Measurements from ENCODE around the gene MUC2.

Gene MUC2

DNA sequence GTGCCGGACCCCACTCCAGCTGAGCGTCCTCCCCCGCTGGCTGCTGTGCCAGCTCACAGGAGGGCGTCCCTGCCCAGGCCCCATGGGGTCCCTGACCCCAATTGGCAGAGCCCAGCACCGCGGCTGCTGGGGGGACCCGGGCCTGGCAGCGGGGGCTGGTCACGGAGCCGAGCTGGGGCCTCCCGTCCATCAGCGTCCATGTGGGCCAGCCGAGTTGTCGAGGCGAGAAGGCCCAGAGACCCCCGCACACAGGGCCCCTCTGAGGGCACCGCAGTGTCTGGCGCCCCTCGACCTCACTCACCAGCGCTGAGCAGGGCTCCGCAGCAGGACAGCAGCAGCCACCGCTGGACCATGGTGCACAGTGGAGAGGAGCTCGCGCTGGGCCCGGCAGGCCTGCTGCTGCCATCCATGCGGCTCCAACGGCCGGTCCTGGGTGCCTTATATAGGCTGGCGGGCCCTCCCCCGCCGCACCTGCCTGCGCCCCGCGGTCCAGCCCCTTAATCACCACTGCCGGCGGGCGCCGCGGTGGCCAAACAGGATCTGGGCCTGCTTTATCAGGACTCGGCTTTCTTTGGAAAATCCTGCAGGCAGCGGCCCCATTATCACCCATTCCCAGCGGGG, 38.3 kb upstream of the MUC2 start, which contains the start of gene MUC6:
Gene MUC6, minus strand, starts transcription at position 416 of the 621 bp plus-strand sequence. Its CDS starts 63 bp downstream, at position 353.
- DNase-seq (ENCODE audit: low read depth in 2 of 2, low spot score in 1 of 2), result no peak

DNA sequence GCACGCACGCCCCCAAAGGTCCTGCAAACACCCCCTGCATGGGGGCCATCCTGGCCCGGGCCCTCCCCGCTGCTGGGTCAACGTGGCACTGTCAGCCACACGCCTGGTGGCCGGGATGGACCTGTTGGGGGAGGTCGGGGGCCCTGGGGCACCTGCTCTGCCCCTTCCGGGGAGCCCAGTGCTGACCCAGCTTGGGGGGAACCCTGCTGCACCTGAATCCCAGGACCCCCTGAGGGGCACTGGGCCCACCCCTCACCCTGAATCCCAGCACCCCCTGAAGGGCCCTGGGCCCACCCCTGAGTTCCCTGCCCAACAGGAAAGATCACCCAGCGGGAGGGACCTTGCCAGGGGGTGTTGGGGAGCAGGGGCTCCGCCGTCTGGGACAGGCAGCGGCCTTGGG, 37.7 kb upstream of the MUC2 start:
- DNase-seq (ENCODE audit: low read depth in 2 of 2, low spot score in 1 of 2), result no peak

DNA sequence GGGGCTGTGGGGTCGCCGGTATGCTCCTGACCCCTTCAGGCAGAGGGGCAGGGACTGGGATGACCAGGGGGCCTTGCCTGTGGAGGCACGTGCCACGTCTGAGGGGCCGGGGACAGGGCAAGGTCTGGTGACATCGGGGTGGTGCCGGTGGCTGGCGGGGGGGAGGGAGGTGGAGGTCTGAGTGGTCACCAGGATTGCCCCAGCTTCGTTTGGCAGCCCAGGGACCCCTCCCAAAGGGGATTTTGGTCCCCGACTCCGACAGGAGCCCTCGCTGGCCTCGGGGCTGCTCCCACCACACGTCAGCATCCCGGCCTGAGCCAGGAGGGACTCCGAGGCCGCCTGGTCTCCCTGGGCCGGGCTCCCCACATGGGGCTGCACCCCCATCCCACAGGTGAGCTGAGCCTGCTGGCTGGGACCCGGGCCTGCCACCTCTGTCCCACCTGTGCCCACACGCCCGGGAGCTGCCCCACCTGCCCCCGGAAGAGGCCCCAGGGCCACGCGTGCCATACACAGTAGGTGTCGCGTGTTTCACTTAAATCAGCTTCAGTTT, 37.1 kb upstream of the MUC2 start:
- no peak for DNase-seq (ENCODE audit: low read depth in 2 of 2, low spot score in 1 of 2)

DNA sequence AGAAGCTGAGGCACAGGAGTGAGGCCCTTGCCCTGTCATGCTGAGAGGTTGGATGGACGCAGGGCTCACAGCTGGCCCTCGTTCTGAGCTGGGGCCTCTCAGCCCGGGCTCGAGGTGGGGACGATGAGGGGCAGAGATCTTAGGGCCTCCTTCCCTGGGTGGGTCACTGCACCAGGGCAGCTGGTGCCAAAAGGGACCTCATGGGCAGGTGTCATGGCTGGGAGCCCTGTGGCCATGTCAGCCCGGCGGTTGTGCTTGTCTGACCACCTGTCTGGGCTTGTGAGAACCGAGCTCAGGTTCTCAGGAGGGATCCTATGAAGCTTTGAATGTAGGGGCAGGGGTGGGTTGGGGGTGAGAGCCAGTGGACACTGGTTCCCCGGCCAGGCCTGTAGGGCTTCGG, 36.3 kb upstream of the MUC2 start:
- DNase-seq (ENCODE audit: low read depth in 2 of 2, low spot score in 1 of 2), result no peak

DNA sequence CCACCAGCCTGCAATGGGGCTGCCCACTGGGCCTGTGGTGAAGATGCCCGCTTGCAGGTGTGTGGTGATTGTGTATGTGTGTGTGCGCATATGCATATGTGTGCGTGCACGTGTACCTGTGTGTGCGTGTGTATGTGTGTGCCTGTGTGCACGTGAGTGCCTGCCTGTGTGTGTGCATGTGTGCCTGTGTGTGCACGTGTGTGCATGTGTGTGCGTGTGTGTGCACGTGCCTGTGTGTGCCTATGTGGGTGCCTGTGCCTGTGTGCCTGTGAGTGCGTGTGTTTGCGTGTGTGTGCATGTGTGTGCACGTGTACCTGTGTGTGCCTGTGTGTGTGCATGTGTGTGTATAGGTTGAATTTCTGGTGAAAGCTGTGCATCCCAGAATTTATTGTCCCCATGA, 35.8 kb upstream of the MUC2 start:
- no peak for DNase-seq (ENCODE audit: low read depth in 2 of 2, low spot score in 1 of 2)

DNA sequence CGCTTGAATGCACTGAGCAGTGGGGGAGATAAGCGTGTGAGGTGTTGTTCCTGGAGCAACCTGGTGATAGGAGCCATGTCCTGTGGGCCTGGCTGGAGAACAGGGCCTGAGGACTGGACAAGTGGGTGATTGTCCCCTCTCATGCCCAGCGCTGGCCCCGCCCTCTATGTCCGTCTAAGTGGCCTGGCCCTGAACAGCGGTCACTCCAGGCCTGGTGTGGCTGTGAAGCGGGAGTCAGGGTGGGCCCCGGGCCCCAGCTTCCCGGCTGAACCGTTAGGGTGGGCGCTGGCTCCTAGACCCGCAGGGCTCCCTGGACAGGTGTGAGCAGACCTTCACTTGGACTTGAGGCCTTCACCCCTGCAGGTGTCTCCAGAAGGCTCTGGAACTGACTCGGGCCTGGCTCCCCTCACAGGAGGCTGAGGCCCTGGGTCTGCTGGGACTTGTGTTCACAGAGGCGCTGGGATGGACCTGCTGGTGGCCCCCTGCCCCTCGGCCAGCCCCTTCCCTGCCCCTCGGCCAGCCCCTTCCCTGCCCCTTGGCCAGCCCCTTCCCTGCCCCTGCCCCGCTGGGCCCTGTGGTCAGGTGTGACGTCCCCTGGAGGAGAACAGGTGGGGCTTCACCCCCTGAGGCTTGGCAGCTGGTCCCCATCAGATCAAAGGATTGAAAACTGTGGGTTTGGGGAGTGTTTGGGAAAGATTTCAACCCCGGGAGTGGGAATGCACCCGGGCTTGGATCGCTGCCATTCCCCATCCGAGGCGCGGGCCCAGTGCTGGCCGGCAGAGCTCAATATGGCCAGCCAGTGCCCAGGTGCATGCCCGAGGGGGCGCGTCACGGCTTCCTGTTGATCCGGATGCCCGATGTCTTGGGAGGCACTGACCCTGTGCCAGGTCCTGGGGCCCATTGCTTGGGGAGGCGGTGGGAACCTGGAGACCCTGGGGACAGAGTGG, 34.9 kb upstream of the MUC2 start:
- no peak for DNase-seq (ENCODE audit: low read depth in 2 of 2, low spot score in 1 of 2)

DNA sequence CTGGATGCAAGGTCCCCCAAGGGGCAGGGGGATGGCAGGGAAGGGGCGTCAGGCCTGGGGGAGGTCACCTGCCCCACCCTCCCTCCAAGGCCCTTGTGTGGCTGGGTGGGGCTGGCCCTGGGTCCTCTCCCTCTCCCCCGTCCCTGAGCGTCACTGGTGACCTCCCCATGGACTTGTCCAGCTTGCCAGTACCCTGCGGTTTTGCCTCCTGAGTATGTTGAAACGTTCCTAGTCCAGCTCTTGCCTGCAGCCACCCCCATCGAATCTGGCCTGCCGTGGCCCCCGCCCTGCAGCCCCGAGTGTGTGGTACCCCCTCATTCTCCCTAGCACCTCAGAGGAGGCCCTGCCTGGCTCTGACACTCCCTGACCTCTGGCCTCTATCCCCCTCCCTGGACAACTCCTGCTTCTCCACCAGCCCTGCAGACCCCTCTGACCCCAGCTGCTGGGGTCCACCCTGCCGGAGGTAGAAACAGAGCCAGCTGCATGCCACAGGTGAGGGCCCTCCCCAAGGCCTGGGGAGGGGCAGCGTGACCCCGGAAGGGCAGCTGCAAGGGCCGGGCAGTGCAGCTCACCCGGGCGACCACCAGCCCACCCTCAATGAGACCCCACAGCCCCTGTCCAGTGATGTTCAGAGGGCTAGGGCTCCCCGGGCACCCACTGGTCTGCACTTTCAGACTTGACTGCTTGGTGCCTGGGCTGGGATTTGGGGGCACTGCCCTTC, 34.1 kb upstream of the MUC2 start:
- no peak for DNase-seq (ENCODE audit: low read depth in 2 of 2, low spot score in 1 of 2)

DNA sequence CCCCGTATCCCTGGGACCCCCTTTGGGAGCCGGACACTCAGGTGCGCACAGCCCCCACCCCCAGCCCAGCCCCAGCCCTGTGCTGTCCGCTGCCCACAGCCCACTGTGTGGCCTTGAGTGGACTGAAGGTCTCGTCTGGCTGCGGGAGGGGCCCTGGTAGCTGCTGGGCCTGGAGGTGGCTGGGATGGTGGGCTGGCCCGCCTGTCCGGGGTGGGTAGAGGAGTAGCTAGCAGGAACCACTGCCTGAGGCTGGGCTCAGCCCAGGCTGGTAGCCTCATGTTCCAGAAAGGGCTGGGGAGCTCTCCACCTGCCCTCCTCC, 33.6 kb upstream of the MUC2 start:
- DNase-seq (ENCODE audit: low read depth in 2 of 2, low spot score in 1 of 2), result no peak

DNA sequence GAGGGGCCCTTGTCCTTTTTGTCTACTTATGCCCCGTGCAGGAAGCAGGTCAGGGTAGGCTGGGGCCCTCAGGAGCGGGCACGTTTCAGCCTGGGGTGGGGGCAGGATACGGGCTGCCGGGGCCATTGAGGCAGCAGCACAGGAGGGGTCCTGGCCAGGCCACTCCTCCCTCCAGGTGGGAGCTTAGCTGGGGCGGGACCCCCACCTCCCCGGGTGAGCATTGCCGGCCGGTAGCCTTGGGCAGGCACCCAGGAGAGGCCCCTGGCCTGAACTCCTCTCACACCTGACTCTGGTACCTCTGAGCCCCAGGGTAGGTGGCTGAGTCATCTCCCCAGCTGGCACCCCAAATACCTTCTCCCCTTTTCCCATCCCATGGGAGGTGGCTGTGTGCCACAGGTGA, 33.2 kb upstream of the MUC2 start:
- no peak for DNase-seq (ENCODE audit: low read depth in 2 of 2, low spot score in 1 of 2)

DNA sequence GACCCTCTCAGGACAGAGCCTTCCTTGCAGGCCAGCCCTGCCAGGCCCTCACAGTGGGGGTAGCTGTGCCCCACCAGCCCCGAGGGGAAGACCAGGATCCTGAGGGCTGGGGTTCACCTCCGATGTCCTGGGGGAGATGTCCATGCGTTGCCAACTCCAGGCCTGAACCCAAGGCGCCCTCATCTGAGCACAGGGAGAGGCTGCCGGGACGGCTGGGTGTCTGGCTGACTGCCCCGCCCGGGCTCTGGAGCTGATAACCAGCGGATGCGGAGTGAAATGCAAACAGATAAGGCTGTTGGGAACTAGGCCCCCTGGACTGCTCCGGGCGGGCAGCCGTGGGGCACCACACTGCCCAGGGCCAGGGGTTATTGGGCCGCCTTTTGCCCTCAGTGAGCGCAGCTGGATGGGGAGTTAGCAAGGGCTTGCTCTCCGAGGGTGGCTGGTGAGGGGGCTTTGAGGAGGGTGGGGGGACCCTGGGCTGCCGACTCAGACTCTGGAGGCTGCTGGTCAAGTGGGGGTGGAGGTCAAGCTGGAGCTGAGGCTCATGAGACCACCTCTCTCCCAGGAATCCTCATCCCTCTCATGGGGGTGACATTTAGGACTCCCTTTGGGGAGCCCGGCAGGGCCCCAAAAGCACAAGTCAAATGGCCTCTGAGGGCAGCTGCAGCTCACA, 32.6 kb upstream of the MUC2 start:
- DNase-seq (ENCODE audit: low read depth in 2 of 2, low spot score in 1 of 2), result no peak

DNA sequence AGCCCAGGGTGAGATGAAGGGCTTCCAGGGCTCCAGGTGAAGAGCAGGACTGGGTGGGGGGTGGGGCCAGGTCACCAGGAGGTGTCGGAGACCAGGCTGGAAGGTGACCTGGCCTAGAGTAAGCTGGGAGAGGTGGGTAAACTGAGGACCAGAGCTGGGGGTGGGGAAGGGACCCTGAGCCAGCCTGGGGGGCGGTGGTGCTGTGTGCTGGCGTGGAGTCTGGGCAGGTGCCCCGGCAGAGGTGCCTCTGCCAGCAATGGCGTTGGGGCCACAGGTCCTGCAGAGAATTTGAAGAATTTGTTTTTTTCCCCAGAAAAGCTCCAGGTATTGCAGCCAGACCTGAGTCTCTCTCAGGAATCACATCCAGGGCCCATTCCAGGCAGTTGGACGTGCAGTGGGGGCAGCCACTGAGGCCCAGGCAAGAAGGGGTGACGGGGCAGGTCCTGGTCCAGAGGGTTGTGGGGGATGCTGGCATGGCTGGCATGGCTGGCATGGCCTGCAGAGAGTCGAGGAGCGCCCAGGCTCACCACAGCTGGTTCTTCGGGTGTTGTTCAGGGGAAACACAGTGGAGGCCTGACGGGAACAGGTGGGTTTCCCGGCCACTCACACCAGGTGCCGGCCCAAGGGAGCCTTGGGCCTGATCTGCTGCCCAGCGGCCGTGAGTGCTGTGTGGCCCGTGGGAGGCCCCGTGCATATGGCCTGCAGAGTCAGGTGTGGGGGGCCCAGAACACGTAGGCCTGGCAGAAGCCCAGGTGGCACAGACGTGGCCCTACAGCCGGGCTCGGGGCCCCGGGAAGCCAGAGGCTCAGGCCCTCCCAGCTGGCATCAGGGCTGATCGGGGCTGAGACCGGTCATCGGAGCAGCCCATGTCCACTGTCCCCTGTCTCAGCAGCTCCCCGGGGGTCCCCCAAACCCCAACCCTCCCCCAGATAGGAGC, 31.8 kb upstream of the MUC2 start:
- no peak for DNase-seq (ENCODE audit: low read depth in 2 of 2, low spot score in 1 of 2)

DNA sequence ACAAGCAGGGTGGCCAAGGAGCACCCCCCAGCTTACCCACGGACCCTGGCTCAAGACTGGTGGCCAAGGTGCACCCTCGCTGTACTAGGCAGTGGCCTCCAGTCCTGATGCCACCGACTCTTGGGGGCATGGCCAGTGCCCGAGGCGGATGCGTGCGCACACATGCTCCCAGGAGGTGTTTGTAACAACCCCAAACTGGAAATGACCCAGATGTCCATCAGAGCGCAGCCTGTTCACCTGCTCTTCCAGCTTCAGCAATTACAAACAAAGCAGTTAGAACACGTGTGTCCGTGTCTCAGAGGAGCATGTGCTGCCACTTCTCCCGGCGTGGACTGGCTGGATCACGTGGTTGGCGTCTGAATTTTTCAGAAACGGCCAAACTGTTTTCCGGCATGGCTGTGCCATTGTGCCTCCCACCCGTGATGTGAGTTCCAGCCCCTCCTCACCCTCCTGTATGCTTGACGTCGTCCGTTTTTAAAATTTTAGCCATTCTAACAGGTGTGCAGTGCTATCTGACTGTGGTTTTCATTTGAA, 31.0 kb upstream of the MUC2 start:
- DNase-seq (ENCODE audit: low read depth in 2 of 2, low spot score in 1 of 2), result no peak

DNA sequence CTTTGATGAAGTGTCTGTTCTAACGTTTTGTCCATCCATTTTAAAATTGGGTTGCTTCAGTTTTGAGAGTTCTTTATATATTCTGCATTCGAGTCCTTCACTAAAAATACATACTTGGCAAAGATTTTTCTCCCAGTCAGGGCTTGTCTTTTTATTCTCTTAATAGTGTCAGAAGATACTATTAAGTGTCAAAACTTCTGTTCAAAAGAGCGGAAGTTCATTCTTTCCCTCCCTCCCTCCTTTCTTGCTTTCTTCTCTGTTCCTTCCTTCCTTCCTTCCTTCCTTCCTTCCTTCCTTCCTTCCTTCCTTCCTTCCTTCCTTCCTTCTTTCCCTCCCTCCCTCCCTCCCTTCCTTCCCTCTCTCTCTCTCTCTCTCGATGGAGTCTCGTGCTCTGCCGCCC, 30.5 kb upstream of the MUC2 start:
- DNase-seq (ENCODE audit: low read depth in 2 of 2, low spot score in 1 of 2), result no peak

DNA sequence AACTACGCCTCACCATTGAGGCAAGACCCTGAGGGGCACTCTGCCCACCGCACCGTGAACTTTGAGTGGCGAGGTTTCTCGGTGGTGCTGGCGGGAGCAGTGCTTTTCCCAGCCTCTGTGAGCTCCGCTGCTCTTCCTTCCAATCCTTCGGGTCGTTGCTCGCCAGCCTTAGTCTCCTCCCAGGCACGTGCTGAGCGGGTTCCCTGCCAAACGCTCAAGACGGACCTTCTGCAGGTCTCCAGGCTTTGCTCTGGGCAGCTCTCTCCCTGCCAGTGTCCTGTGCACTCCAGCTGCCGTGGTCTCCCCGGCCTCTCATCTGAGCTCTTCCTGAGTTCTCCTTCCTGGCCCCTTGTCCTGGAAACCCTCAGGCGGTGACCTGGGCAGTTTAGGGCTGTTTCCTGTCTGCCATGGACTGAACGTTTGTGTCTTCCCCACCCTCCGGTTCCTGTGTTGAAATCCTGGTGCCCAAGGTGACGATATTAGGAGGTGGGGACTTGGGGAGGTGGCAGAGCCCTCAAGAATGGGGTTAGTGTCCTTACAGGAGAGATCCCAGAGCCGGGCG, 27.0 kb upstream of the MUC2 start:
- no peak for DNase-seq (ENCODE audit: low read depth in 2 of 2, low spot score in 1 of 2)

DNA sequence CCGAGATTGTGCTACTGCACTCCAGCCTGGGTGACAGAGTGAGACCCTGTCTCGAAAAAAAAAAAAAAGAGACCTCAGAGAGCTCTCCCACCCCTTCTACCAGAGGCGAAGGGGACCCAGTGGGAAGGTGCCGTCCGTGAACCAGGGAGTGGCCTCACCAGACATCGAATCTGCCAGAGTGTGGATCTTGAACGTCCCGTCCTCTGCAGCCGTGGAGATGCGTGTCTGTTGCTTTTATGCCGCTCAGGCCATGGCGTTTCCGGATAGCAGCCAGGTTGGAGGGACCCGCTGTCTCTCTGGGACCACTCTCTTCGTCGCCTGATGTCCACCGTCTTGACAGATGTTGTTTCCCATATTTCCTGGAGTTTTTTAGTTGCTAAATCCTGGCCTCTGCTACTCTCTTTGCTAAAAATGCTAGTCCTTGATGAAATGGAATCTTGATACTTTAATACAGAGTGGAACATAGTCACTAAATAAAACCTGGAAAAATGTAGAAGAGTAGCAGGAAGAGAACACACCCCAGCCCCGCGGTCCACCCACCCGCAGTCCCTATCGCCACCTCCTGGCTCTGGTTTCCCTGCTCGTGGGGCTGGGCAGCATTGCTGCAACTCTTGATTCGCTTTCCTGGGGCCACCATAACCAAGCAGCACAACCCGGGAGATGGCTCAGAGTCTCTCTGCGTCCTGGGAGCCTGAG, 26.2 kb upstream of the MUC2 start:
- no peak for DNase-seq (ENCODE audit: low read depth in 2 of 2, low spot score in 1 of 2)

DNA sequence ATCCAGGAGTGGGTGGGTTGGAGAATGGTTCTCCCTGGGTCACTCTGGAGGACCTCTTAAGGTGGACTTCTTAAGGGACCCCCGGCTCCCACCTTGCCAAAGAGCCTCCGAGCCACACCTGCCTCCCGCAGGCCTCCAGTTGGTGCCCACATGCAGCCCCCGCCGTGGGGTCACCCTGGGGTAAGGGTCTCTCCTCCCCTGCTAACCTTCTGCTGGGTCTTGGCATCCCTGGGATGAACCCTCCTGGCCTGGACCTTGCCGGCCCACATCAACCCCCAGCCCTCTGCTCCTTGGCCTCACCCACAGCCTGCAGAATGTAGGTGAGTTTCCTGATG, 25.6 kb upstream of the MUC2 start:
- no peak for DNase-seq (ENCODE audit: low read depth in 2 of 2, low spot score in 1 of 2)

DNA sequence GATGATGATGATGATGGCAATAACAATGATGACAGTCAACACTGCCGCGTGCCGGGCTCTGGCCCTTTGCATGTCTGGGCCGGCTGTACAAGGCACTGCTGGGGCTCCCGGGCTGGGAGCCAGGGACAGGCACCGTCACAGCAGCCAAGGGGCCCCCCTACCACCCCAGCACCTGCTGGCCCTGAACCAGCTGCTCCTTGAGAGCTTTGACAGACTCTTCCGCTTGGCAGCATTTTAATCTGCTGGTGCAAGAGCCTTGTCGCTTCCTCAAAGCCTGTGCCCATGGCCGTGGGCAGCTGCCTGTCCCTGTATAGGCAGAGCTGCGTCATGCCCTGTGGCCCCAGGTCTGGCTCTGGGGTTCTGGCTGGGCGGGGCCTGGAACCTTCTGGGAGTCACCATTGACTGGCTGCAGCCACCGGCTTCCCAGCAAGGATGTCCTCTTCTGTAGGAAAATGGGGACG, 25.2 kb upstream of the MUC2 start:
- no peak for DNase-seq (ENCODE audit: low read depth in 2 of 2, low spot score in 1 of 2)

DNA sequence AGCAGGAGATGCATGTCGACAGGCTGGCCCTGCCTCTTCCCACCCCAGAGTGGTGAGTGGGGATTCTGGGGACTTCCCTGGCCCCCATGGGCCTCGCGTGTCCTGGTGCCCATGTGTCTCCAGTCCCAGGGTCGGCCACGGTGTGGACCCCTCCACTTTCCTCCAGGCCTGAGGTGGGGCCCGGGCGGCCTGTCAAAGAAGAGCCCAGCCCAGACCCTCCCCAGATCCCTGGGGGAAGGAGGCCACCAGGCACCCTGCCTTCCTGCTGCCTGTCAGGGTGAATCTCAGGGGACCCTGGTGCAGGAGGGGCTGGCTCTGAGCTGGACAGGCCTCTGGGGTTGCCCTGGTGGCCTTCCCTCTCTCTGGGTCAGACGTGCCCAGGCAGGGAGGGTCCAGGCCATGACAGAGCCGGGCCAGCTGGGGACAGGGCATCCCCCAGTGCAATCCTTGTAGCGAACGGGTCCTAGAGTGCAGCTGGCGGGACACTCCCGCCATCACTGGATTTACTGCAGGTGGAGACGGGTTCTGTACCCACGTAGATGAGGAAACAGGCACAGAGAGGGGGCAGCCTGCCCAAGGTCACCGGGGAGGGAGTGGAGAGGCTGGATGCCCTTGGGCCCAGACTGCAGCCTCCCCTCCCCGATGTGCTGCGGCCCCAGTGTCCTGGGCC, 24.6 kb upstream of the MUC2 start:
- DNase-seq (ENCODE audit: low read depth in 2 of 2, low spot score in 1 of 2), result no peak
